Neural cell (in vitro differentiated cells): ENCODE results near the gene AZIN2. TPM values are rescaled to one million over a fixed set of nuclear protein-coding genes. Genes with fewer than 3 reads are reported as not detected.

Source experiments
- H2AFZ ChIP-seq: fragments of 200-600, 300-800 bp; sonication (generic), shearing (Covaris generic); 2 replicates; pipeline ENCODE4 v1.6.0; 2014; ENCODE audit warnings: low read depth, mild to moderate bottlenecking, antibody characterized with exemption, low read length, moderate library complexity
- H3F3A ChIP-seq: fragments of 200-600 bp; shearing (Covaris generic); 2 replicates; pipeline ENCODE4 v1.6.1; 2016; ENCODE audit warnings: mild to moderate bottlenecking, moderate library complexity, mixed read lengths, antibody characterized with exemption, low read length; ENCODE audit not compliant: insufficient read depth, poor library complexity, severe bottlenecking
- H3K27ac ChIP-seq: fragments of 200-600, 300-800 bp; sonication (generic), shearing (Covaris generic); 2 replicates; pipeline ENCODE4 v1.5.1; 2014; ENCODE audit warnings: mild to moderate bottlenecking, low read length, moderate library complexity
- H3K27me3 ChIP-seq: fragments of 300-800, 200-600 bp; sonication (generic), shearing (Covaris generic); 2 replicates; pipeline ENCODE4 v1.6.0; 2014; ENCODE audit warnings: mild to moderate bottlenecking, low read depth, low read length, moderate library complexity; ENCODE audit not compliant: insufficient read depth
- H3K36me3 ChIP-seq: fragments of 300-800, 200-600 bp; sonication (generic), shearing (Covaris generic); 2 replicates; pipeline ENCODE4 v1.5.1; 2014; ENCODE audit warnings: mild to moderate bottlenecking, antibody characterized with exemption, low read length, moderate library complexity; ENCODE audit not compliant: insufficient read depth
- H3K4me2 ChIP-seq: fragments of 300-800, 200-600 bp; sonication (generic), shearing (Covaris generic); 2 replicates; pipeline ENCODE4 v1.6.0; 2014; ENCODE audit warnings: mild to moderate bottlenecking, low read length
- H3K4me3 ChIP-seq: fragments of 300-800, 200-600 bp; sonication (generic), shearing (Covaris generic); 2 replicates; pipeline ENCODE4 v1.5.1; 2014; ENCODE audit warnings: mild to moderate bottlenecking, low read length, moderate library complexity
- H3K79me2 ChIP-seq: fragments of 200-600 bp; shearing (Covaris generic); replicated peaks from 2 replicates; pipeline ENCODE4 v1.6.0; 2014; ENCODE audit warnings: mild to moderate bottlenecking, low read length, moderate library complexity; ENCODE audit not compliant: insufficient read depth
- H3K9ac ChIP-seq: fragments of 300-800, 200-600 bp; sonication (generic), shearing (Covaris generic); 2 replicates; pipeline ENCODE4 v1.6.1; 2016; ENCODE audit warnings: mild to moderate bottlenecking, low read length, mixed read lengths
- H3K9me2 ChIP-seq: fragments of 200-600 bp; shearing (Covaris generic); 2 replicates; pipeline ENCODE4 v1.6.1; 2016; ENCODE audit warnings: mild to moderate bottlenecking, low read length, mixed read lengths; ENCODE audit not compliant: insufficient read depth
- H3K9me3 ChIP-seq: fragments of 200-600, 300-800 bp; sonication (generic), shearing (Covaris generic); 2 replicates; pipeline ENCODE4 v1.6.1; 2016; ENCODE audit warnings: mild to moderate bottlenecking, mixed run types, low read length, moderate library complexity, mixed read lengths
- H4K20me1 ChIP-seq: fragments of 200-600 bp; shearing (Covaris generic); 2 replicates; pipeline ENCODE4 v1.6.1; 2016; ENCODE audit warnings: mild to moderate bottlenecking, mixed run types; ENCODE audit not compliant: insufficient read depth
- CTCF ChIP-seq: fragments of 450-650 bp; IDR thresholded peaks from 2 replicates; pipeline ENCODE4 v1.5.1; 2014; ENCODE audit warnings: antibody characterized with exemption, mild to moderate bottlenecking, moderate library complexity; ENCODE audit not compliant: poor library complexity, severe bottlenecking
- EP300 ChIP-seq: fragments of 450-650 bp; conservative IDR thresholded peaks from 2 replicates; pipeline ENCODE4 v1.6.1; 2014; ENCODE audit warnings: antibody characterized with exemption, mild to moderate bottlenecking, moderate library complexity; ENCODE audit not compliant: poor library complexity, severe bottlenecking
- EZH2 ChIP-seq: fragments of 200-600, 300-800 bp; shearing (Covaris generic), sonication (generic); IDR thresholded peaks from 2 replicates; pipeline ENCODE4 v1.6.1; 2014; ENCODE audit warnings: antibody characterized with exemption, low read length, borderline replicate concordance, mild to moderate bottlenecking; ENCODE audit not compliant: insufficient read depth, poor library complexity, severe bottlenecking
- MXI1 ChIP-seq: fragments of 450-650 bp; conservative IDR thresholded peaks from 2 replicates; pipeline ENCODE4 v1.6.1; 2014; ENCODE audit warnings: antibody characterized with exemption, mild to moderate bottlenecking; ENCODE audit not compliant: poor library complexity, severe bottlenecking
- POLR2AphosphoS5 ChIP-seq: IDR thresholded peaks from 2 replicates; pipeline ENCODE4 v1.6.1; 2012
- RAD21 ChIP-seq: fragments of 450-650 bp; conservative IDR thresholded peaks from 2 replicates; pipeline ENCODE4 v1.6.1; 2014; ENCODE audit warnings: antibody characterized with exemption, mild to moderate bottlenecking, moderate library complexity
- REST ChIP-seq: IDR thresholded peaks from 2 replicates; pipeline ENCODE4 v1.6.1; 2012; ENCODE audit warnings: borderline replicate concordance
- SMC3 ChIP-seq: fragments of 450-650 bp; conservative IDR thresholded peaks from 2 replicates; pipeline ENCODE4 v1.6.1; 2014; ENCODE audit warnings: antibody characterized with exemption, mild to moderate bottlenecking, moderate library complexity; ENCODE audit not compliant: poor library complexity
- TAF1 ChIP-seq: IDR thresholded peaks from 2 replicates; pipeline ENCODE4 v1.6.1; 2012; ENCODE audit warnings: low read depth
- polyA plus RNA-seq: library from polyadenylated mRNA; depleted of rRNA; stranded (reverse); fragments of >200 nt; gene quantifications from 2 replicates; pipeline ENCODE4 v1.2.3, GENCODE V29; 2014

AZIN2 gene
- polyA plus RNA-seq, 1 donor from 2014 or later: 22.7 TPM

- no peak overlapping the region for H3K27ac ChIP-seq
- H3K36me3 ChIP-seq: no peaks in the 10 kb centered on the region
- H3K4me3 ChIP-seq: no peak overlapping the region
- H3K4me2 ChIP-seq: no peak overlapping the region
- H3K9me3 ChIP-seq: no peaks in the 10 kb centered on the region
- no peaks in the 10 kb centered on the region for H3K79me2 ChIP-seq
- H3K9me2 ChIP-seq: no peaks in the 10 kb centered on the region
- no peaks in the 10 kb centered on the region for H3K27me3 ChIP-seq
- no peak overlapping the region for H3K9ac ChIP-seq
- no peaks in the 10 kb centered on the region for H4K20me1 ChIP-seq
- H3F3A ChIP-seq: no peaks in the 10 kb centered on the region
- TF ChIP-seq CTCF (no peak), REST (no peak), MXI1 (no peak), SMC3 (no peak), POLR2AphosphoS5 (no peak), EP300 (no peak), TAF1 (no peak), EZH2 (no peak), RAD21 (no peak)
- no peak overlapping the region for H2AFZ ChIP-seq
These were observed 36.6 kb downstream of the AZIN2 start for GRCh38 chr1:33117440-33118085.

- Histone ChIP-seq H3K79me2 (no peaks in the 10 kb centered on the region), H3K4me3 (no peak overlapping the region), H3K4me2 (no peak overlapping the region), H3F3A (no peaks in the 10 kb centered on the region), H3K27me3 (no peaks in the 10 kb centered on the region), H4K20me1 (no peaks in the 10 kb centered on the region), H3K9me3 (no peaks in the 10 kb centered on the region), H2AFZ (no peak overlapping the region), H3K36me3 (no peaks in the 10 kb centered on the region), H3K27ac (no peak overlapping the region), H3K9ac (no peak overlapping the region), H3K9me2 (no peaks in the 10 kb centered on the region)
- TF ChIP-seq EZH2 (no peak), RAD21 (no peak), REST (no peak), EP300 (no peak), TAF1 (no peak), CTCF (no peak), SMC3 (no peak), MXI1 (no peak), POLR2AphosphoS5 (no peak)
These were observed 37.3 kb downstream of the AZIN2 start for GRCh38 chr1:33118274-33118673.
